ENCODE data around the gene CCND2.

- TF ChIP-seq CTCF (IDR thresholded peaks at IDR 0.05; ENCODE audit: low read depth, low read length) (no peak), MAX (IDR thresholded peaks at IDR 0.05; ENCODE audit: low read depth, low read length) (no peak)
These were observed 21.0 kb upstream of the CCND2 start for GRCh38 chr12:4252601-4253000.
